ENCODE results near the gene PTPN6.

Gene PTPN6

GRCh38 chr12:6923003-6923732 is 28.0 kb upstream of the PTPN6 start:
- no peak for DNase-seq (ENCODE audit: low read depth)

GRCh38 chr12:6923851-6924250 is 27.3 kb upstream of the PTPN6 start:
- no peak for DNase-seq (ENCODE audit: low read depth)

GRCh38 chr12:6925239-6925539 is 26.0 kb upstream of the PTPN6 start:
- no peak for DNase-seq (ENCODE audit: low read depth)

- peak; percentile 88 for DNase-seq (ENCODE audit: low read depth)
Measured at GRCh38 chr12:6925540-6926279, 25.4 kb upstream of the PTPN6 start.

GRCh38 chr12:6927379-6928021 is 23.7 kb upstream of the PTPN6 start, which contains the start of gene ATN1:
TSS of gene ATN1 (plus strand) at chr12:6927959. CDS start at chr12:6934002, 6,043 bp downstream.
- peak; percentile 80 for DNase-seq (ENCODE audit: low read depth)

- peak; percentile 33 for DNase-seq (ENCODE audit: low read depth)
Measured at GRCh38 chr12:6928022-6928702, 23.0 kb upstream of the PTPN6 start.

GRCh38 chr12:6928703-6929407 is 22.3 kb upstream of the PTPN6 start:
- DNase-seq (ENCODE audit: low read depth), result peak; percentile 42

- DNase-seq (ENCODE audit: low read depth), result no peak
Measured at GRCh38 chr12:6929466-6930452, 21.4 kb upstream of the PTPN6 start.

- DNase-seq (ENCODE audit: low read depth), result no peak
Measured at GRCh38 chr12:6932766-6933165, 18.4 kb upstream of the PTPN6 start.

GRCh38 chr12:6934110-6934509 is 17.0 kb upstream of the PTPN6 start:
- DNase-seq (ENCODE audit: low read depth), result peak; percentile 54

GRCh38 chr12:6935371-6936193 is 15.6 kb upstream of the PTPN6 start:
- peak; percentile 20 for DNase-seq (ENCODE audit: low read depth)

GRCh38 chr12:6936194-6936635 is 14.9 kb upstream of the PTPN6 start:
- no peak for DNase-seq (ENCODE audit: low read depth)

- DNase-seq (ENCODE audit: low read depth), result no peak
Measured at GRCh38 chr12:6936636-6937480, 14.3 kb upstream of the PTPN6 start.

GRCh38 chr12:6937481-6938352 is 13.4 kb upstream of the PTPN6 start:
- peak; percentile 97 for DNase-seq (ENCODE audit: low read depth)

- DNase-seq (ENCODE audit: low read depth), result no peak
Measured at GRCh38 chr12:6938353-6939190, 12.6 kb upstream of the PTPN6 start.

- DNase-seq (ENCODE audit: low read depth), result no peak
Measured at GRCh38 chr12:6939191-6939540, 12.0 kb upstream of the PTPN6 start.

GRCh38 chr12:6941267-6941666 is 9.9 kb upstream of the PTPN6 start:
- no peak for DNase-seq (ENCODE audit: low read depth)
